ENCODE results near the gene TALDO1. TPM values are rescaled to one million over a fixed set of nuclear protein-coding genes. Genes with fewer than 3 reads are reported as not detected.

Gene TALDO1
- total RNA-seq, 1 experiment from 2014 or later: 268 TPM

GRCh38 chr11:699753-700152 is 47.5 kb upstream of the TALDO1 start:
- Histone ChIP-seq H3K14ac (ENCODE audit: insufficient read depth, low read length) (no peak overlapping the region), H3K79me1 (ENCODE audit: insufficient read depth, low read depth, low read length, poor library complexity, severe bottlenecking) (no peaks in the 10 kb centered on the region), H4K8ac (replicated peaks; ENCODE audit: insufficient read length, low read depth, low read length) (no peak overlapping the region), H3K79me2 (ENCODE audit: insufficient read depth, low read length) (no peaks in the 10 kb centered on the region), H3K27ac (ENCODE audit: insufficient read length, low read depth, low read length) (no peak overlapping the region), H2BK120ac (ENCODE audit: low read depth, low read length, poor library complexity, severe bottlenecking) (no peak overlapping the region), H3K18ac (ENCODE audit: insufficient read length, low read depth, low read length) (no peak overlapping the region), H3K9ac (ENCODE audit: extremely low read depth, insufficient read length, low read length) (no peak overlapping the region), H3K4ac (ENCODE audit: low read depth, low read length) (no peak overlapping the region), H2BK20ac (ENCODE audit: low read depth, low read length, poor library complexity, severe bottlenecking) (no peak overlapping the region), H2BK12ac (ENCODE audit: insufficient read length, low read depth, low read length) (no peak overlapping the region), H3T11ph (ENCODE audit: low read length) (no peak overlapping the region), H3K23me2 (ENCODE audit: insufficient read length, low read depth, low read length, poor library complexity, severe bottlenecking) (no peaks in the 10 kb centered on the region), H3K4me2 (ENCODE audit: insufficient read depth, insufficient read length, low read length) (no peak overlapping the region), H4K20me1 (ENCODE audit: control insufficient read depth, insufficient read depth, insufficient read length) (no peaks in the 10 kb centered on the region), H4K5ac (ENCODE audit: insufficient read length, low read depth, low read length) (no peak overlapping the region), H3K23ac (ENCODE audit: insufficient read length, low read depth, low read length) (no peak overlapping the region), H3K9me3 (ENCODE audit: control insufficient read depth, low read depth, low read length) (no peaks in the 10 kb centered on the region), H4K91ac (ENCODE audit: insufficient read length, low read depth, low read length) (no peak overlapping the region), H2AK5ac (ENCODE audit: insufficient read length, low read length) (no peak overlapping the region), H3K56ac (ENCODE audit: insufficient read length, low read depth, low read length) (no peak overlapping the region), H2AFZ (ENCODE audit: low read length) (no peak overlapping the region), H2BK15ac (ENCODE audit: low read depth, low read length) (no peak overlapping the region), H3K4me1 (ENCODE audit: insufficient read depth, low read length) (peaks cover 8% of the 10 kb centered on the region; the same call in 1 of the 2 replicates), H3K27me3 (ENCODE audit: insufficient read depth, low read length) (no peaks in the 10 kb centered on the region), H2BK5ac (ENCODE audit: insufficient read length, low read length) (no peak overlapping the region)
- Mint-ChIP-seq H3K4me3 (no peak overlapping the region), H3K4me1 (peaks cover 12 to 23% of the 10 kb centered on the region in 2 experiments), H3K27me3 (ENCODE audit: low read depth) (no peaks in the 10 kb centered on the region), H3K9me3 (no peaks in the 10 kb centered on the region), H3K36me3 (ENCODE audit: insufficient read depth in 1 of 3, low read depth in 3 of 3) (peaks cover 2 to 12% (median 12%) of the 10 kb centered on the region in 3 experiments; a peak in 5 of 7 replicates), H3K27ac (peak overlapping the region in 1 of 3 experiments; percentile 48; a peak in 1 of 7 replicates)
- no peak for DNase-seq
- no peak for TF ChIP-seq CTCF (conservative IDR thresholded peaks at IDR 0.05)
- no CpG with 5 or more reads among the region's 1 CpG for WGBS (ENCODE audit: extremely low coverage, insufficient read length, low lambda C conversion rate)

All from H9 (cell line).